GM12892 (cell line): ENCODE results near the gene IBA57.
"Not testable (repeated sequence)": the region's sequence is repeated elsewhere in the genome, so short reads cannot be mapped to it uniquely, and the experiment has no call there.

Source experiments
- DNase-seq: peaks from one replicate; pipeline ENCODE4 v3.0.0; 2011; ENCODE audit not compliant: insufficient read length
- FAIRE-seq: peaks from 2 replicates; lab custom pipeline; 2011; peaks lifted over from hg19 to GRCh38; lab: Jason Lieb, UNC
- POLR2A ChIP-seq: IDR thresholded peaks from 2 replicates; pipeline ENCODE4 v1.6.1; 2011; ENCODE audit warnings: low read depth, low read length, control low read depth
- POLR2AphosphoS5 ChIP-seq: IDR thresholded peaks from 2 replicates; pipeline ENCODE4 v1.6.1; 2011; ENCODE audit warnings: low read depth, low read length, control low read depth
- TAF1 ChIP-seq: IDR thresholded peaks from 2 replicates; pipeline ENCODE4 v1.6.1; 2011; ENCODE audit warnings: low read depth, mild to moderate bottlenecking, control low read depth, low read length, borderline replicate concordance

The IBA57 gene

DNA sequence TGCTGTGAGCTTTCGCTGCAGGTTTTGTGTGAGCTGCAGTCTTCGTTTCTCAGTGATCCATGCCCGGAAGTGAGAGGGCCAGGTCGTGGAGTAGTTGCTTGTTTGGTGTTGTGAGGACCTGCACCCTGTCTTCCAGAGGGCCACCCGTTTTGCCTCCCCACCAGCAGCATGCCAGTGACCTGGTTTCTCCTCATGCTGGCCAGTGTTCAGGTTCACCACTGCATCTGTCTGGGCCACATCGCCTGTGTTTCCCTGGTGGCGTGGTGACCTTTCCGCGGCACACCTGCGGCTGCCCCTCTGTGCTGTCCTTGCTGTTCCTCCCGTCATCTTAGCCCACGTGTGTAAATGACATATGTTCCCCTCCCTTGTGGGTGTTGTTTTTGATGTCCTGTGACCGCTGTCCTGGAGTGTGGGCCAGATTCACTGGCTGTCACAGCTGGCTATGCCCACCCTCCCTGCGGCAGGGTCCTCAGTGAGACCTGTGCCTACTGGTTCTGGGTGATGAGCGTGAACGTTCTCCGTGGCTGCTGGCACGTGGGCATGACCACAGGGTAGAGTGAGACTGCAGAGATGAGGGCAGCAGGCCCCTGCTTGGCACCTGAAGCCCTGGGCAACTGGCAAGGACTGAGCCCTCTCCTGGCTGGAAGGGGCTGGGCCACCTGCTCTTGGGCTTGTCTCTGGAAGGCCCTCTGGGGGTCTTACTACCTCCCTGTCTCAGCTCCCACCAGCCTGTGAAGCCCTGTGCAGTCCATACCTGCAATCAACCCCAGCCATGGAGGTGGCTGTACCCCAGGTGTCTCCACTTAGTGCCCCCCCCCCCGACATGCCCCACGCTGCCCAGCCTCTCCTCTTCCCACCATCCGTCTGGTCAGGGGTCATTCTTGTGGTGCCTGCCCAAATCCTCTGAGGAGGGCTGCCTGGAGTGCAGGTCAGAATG, 7.3 kb downstream of the IBA57 start:
- FAIRE-seq (no peak), DNase-seq (no peak)
- TF ChIP-seq TAF1 (no peak), POLR2AphosphoS5 (no peak), POLR2A (no peak)

DNA sequence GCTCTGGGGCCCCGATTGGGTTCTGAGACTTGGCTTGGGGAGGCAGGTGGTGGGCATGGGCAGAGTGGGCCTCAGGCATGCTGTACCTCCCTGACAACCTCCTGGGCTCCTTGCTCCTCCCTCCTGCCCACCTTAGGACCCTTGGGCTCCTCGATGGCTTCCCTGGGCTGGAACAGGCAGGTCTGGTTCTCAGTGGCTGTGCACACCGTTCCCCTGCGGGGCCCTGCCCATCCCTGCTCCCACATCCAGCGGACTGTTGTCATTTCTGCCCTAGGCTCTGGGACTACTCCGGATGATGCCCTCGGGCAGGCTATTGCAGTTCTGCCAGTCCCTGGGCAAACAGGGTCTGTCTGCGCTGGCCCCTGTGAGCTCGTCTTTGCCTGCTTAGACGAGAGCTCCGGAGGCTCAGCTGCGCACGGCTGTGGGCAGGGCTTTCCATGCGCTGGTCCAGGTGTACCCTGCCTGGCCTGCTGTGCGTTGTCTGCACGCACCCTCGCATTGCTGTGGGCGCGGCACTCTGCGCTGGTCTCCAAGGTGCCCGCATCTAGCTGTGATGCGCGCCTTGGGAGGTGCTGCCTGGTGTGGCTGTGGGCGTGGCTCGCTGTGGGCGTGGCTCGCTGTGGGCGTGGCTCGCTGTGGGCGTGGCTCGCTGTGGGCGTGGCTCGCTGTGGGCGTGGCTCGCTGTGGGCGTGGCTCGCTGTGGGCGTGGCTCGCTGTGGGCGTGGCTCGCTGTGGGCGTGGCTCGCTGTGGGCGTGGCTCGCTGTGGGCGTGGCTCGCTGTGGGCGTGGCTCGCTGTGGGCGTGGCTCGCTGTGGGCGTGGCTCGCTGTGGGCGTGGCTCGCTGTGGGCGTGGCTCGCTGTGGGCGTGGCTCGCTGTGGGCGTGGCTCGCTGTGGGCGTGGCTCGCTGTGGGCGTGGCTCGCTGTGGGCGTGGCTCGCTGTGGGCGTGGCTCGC, 8.2 kb downstream of the IBA57 start:
- FAIRE-seq, DNase-seq: not testable (repeated sequence)

DNA sequence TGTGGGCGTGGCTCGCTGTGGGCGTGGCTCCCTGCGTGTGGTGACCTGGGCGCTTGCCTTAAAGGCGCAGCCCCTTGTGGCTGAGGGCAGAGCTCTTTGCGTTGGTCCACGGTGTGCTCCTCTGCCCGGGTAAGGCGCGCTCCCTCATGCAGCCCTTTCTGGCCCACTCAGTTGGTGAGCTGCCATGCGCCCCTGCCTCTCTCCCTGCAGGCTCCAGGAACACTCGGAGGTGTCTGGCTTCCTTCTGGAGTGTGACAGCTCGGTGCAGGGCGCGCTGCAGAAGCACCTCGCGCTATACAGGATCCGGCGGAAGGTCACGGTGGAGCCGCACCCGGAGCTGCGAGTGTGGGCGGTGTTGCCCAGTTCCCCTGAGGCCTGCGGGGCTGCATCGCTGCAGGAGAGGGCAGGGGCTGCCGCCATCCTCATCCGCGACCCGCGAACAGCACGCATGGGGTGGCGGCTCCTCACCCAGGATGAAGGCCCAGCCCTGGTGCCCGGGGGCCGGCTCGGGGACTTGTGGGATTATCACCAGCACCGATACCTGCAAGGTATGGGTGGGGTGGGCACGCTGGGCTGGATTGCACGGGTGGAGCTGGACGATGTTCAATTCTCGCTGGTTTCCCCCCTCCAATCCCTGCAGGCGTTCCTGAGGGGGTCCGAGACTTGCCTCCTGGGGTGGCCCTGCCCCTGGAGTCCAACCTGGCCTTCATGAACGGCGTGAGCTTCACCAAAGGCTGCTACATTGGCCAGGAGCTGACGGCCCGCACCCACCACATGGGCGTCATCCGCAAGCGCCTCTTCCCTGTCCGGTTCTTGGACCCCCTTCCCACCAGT, 9.1 kb downstream of the IBA57 start:
- DNase-seq (no peak), FAIRE-seq (no peak)
- TF ChIP-seq POLR2A (no peak), POLR2AphosphoS5 (no peak), TAF1 (no peak)

DNA sequence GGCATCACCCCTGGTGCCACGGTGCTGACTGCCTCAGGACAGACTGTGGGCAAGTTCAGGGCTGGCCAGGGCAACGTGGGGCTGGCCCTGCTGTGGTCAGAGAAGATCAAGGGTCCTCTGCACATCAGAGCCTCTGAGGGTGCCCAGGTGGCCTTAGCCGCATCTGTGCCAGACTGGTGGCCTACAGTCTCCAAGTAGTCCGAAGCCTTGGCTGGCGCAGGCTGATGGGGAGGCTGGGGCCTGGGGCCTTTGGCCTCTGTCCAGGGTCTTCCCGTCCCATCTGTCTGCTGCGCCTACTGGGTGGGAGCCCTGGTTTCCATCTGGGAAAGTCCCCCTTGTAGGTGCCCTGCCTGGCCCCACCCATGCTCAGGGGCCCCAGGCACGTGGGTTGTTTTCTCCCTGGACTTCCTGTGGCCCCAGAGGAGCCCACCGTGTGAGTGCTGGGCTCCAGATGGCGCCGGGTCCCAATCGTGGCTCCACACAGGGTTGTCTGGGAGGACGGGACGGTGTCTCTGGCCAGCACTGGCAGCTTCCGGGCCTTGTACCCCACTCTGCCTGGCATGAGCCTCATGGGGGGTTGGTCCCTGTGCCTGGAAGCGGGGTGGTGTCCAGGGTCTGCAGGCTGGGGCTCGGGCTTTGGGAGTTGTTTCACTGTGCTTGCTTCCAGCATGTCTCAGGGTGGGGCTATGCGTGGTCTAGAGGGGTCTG, 9.9 kb downstream of the IBA57 start:
- TF ChIP-seq POLR2AphosphoS5 (no peak), TAF1 (no peak), POLR2A (no peak)
- FAIRE-seq = no peak
- no peak for DNase-seq

DNA sequence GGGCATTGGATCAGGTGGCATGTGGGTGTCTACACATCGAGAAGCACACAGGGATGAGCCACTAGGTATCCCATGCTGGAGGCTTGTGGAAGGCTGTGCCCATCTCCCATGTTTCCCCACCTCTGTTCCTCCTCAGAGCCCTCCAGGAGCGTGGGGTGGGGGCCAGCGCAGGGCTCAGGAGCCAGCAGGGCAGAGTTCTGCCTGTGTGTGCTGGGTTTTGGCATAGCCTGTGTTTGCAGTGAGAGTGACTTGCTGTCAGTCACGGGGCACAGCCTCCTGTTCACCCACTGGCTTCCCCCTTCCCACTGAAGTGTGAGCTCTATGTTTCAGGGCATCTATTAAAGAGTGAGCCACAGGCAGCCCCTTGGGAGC, 10.4 kb downstream of the IBA57 start:
- FAIRE-seq (no peak), DNase-seq (no peak)
- TF ChIP-seq POLR2AphosphoS5 = no peak
- no peak for TF ChIP-seq POLR2A
- no peak for TF ChIP-seq TAF1

DNA sequence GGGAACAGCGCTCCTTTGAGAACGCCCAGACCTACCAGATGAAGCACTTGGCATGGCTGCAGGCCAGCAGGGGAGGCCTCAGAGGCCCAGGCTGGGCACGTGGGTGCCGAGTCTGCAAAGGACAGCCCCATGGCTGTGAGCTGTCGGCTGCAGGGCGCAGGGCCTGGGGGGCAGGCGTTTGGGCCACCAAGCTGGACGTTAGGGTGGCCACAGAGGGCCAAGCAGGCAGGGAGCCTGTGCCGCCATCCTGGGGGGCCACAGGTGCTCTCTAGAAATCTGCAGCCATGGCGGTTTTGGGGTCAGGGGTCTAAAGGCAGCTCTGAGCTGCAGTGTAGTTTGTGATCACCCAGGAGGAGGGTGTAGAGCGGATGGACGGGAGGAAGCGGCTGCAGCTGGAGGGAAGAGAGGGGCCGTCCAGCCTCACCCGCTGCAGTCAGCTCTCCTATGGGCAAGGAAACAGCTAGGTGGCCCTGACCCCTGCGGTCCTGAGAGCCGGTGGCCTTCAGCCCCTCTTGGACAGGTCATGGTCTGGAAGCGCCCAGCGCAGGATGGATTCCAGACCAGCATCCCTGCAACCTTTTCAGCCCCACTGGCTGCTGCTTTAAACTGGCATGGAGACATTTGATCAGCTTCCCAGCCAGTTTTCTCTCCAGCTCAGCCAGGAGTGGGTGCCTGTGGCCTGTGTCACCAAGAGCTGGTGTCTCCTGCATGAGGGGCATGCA, 11.0 kb downstream of the IBA57 start:
- FAIRE-seq (no peak), DNase-seq (no peak)
- no peak for TF ChIP-seq POLR2A
- no peak for TF ChIP-seq POLR2AphosphoS5
- no peak for TF ChIP-seq TAF1

GRCh38 chr1:228177183-228177475, 11.5 kb downstream of the IBA57 start:
- FAIRE-seq (no peak), DNase-seq (no peak)
- TF ChIP-seq TAF1 = no peak

GRCh38 chr1:228177721-228178710, 12.4 kb downstream of the IBA57 start:
- FAIRE-seq (no peak), DNase-seq (no peak)
- TF ChIP-seq POLR2AphosphoS5 (no peak), TAF1 (no peak), POLR2A (no peak)
